Esophagus muscularis mucosa (tissue), 3 donors: ENCODE measurements around the gene DDHD1.

Experiments used
- CTCF ChIP-seq, 3 experiments: fragments of 200-600 bp in 2 of 3; fragments of 450-650 bp in 1 of 3; sonication (generic) in 2 of 3; IDR thresholded peaks; one replicate each; pipeline ENCODE4 v1.5.1; 2017 to 2019; ENCODE audit warnings: antibody characterized with exemption in 3 of 3, mild to moderate bottlenecking in 2 of 3, moderate library complexity in 1 of 3
- POLR2A ChIP-seq: fragments of 450-650 bp; IDR thresholded peaks from one replicate; pipeline ENCODE4 v1.6.1; 2017; ENCODE audit warnings: antibody characterized with exemption, moderate library complexity, mild to moderate bottlenecking, low read depth

GRCh38 chr14:53004976-53005375 lies 148.1 kb downstream of the DDHD1 start:
- TF ChIP-seq CTCF (IDR thresholded peaks at IDR 0.05), result no peak
- TF ChIP-seq POLR2A, result no peak
